ENCODE data around the gene ARL5A. TPM values are rescaled to one million over a fixed set of nuclear protein-coding genes. Genes with fewer than 3 reads are reported as not detected.

ARL5A gene
- total and polyA plus RNA-seq, 2 donors (not counting 3 experiments of a cell fraction or from before 2014, with no cell fraction given), result 25.8 to 73.2 TPM

- Histone ChIP-seq H3K27me3 (ENCODE audit: control insufficient read depth in 2 of 2, insufficient read depth in 2 of 2, low read length in 2 of 2) (no peaks in the 10 kb centered on the region), H3K9ac (replicated peaks; ENCODE audit: extremely low read depth, insufficient read depth, low read length) (no peak overlapping the region), H2AFZ (ENCODE audit: low read depth, low read length) (no peak overlapping the region), H3K36me3 (ENCODE audit: control insufficient read depth in 2 of 2, extremely low read depth in 1 of 2, insufficient read depth in 2 of 2, low read length in 2 of 2) (peaks cover 0 to 3% of the 10 kb centered on the region in 2 experiments), H3K4me3 (replicated peaks in 1 of 3; ENCODE audit: insufficient read depth in 1 of 3, low read depth in 1 of 3, low read length in 3 of 3) (no peak overlapping the region), H3K27ac (ENCODE audit: insufficient read depth, low read depth, low read length) (no peak overlapping the region), H3K4me2 (ENCODE audit: insufficient read depth, low read length) (no peak overlapping the region), H3K9me1 (replicated peaks; ENCODE audit: control insufficient read depth, extremely low read depth, insufficient read depth, low read length) (no peaks in the 10 kb centered on the region), H3K79me2 (ENCODE audit: control insufficient read depth, insufficient read depth, low read length) (no peaks in the 10 kb centered on the region), H4K20me1 (replicated peaks; ENCODE audit: control insufficient read depth, extremely low read depth, insufficient read depth, low read length) (no peaks in the 10 kb centered on the region), H3K4me1 (ENCODE audit: control insufficient read depth, extremely low read depth, insufficient read depth, low read length) (peaks cover 30% of the 10 kb centered on the region), H3K9me3 (replicated peaks; ENCODE audit: control insufficient read depth, insufficient read depth, low read length) (no peaks in the 10 kb centered on the region)
- intact Hi-C loops (cut with micrococcal nuclease), result loop anchor here (5.0 kb wide), 1 partner anchor 267 kb away; no protein-coding TSS in a partner anchor
- FAIRE-seq (no peak), DNase-seq (ENCODE audit: low read depth, low spot score) (no peak)
- CTCF ChIA-PET, result no interaction called here
- TF ChIP-seq MYC (IDR thresholded peaks at IDR 0.05; ENCODE audit: low read depth, low read length) (no peak), JUN (IDR thresholded peaks at IDR 0.05; ENCODE audit: borderline replicate concordance, insufficient read depth, insufficient read length, low read depth) (no peak), FOS (IDR thresholded peaks at IDR 0.05; ENCODE audit: borderline replicate concordance, insufficient read depth, low read length) (no peak), POLR2AphosphoS5 (IDR thresholded peaks at IDR 0.05; ENCODE audit: insufficient read depth, low read depth, low read length) (no peak), CTCF (IDR thresholded peaks at IDR 0.05; ENCODE audit: extremely low read depth in 1 of 2, insufficient read depth in 1 of 2, low read depth in 1 of 2, low read length in 2 of 2) (no peak), POLR2A (IDR thresholded peaks at IDR 0.05; ENCODE audit: low read depth, low read length) (no peak), EZH2 (IDR thresholded peaks at IDR 0.05; ENCODE audit: borderline replicate concordance, low read depth, low read length, severe bottlenecking) (no peak), MAX (IDR thresholded peaks at IDR 0.05; ENCODE audit: insufficient read depth, insufficient read length) (no peak), GATA2 (IDR thresholded peaks at IDR 0.05; ENCODE audit: insufficient read depth, insufficient read length, low read depth, low read length) (no peak)
- no TSS peak for BruUV-seq (replicated peaks)
- dilution Hi-C loops (cut with MboI; ENCODE audit: extremely low pct_ligation_motif_present, low sequenced_read_pairs), result no loop called here
- POLR2A ChIA-PET, result no interaction called here
Measured at GRCh38 chr2:151769606-151770005, 58.6 kb downstream of the ARL5A start.
